HEK293T (cell line): ENCODE results near the gene ALK.

ENCODE experiments used
- CTCF ChIA-PET: fragments of 350-600 bp; formaldehyde crosslinking; extraction: SDS; loops from one replicate; lab custom pipeline; 2021; ENCODE audit warnings: antibody characterized with exemption, inconsistent platforms; lab: Yijun Ruan, JAX
- POLR2A ChIA-PET: fragments of 350-600 bp; formaldehyde crosslinking; extraction: SDS; loops from one replicate; lab custom pipeline; 2020; ENCODE audit warnings: antibody characterized with exemption, inconsistent platforms; lab: Yijun Ruan, JAX
- DNase-seq: peaks from one replicate; pipeline ENCODE4 v3.0.0; 2012; ENCODE audit warnings: mixed read lengths; ENCODE audit errors: extremely low spot score
- ARNT ChIP-seq: fragments of 450-650 bp; IDR thresholded peaks from 2 replicates; pipeline ENCODE4 v1.6.1; 2017; ENCODE audit warnings: mild to moderate bottlenecking
- BHLHE40 ChIP-seq: fragments of 450-650 bp; IDR thresholded peaks from 2 replicates; pipeline ENCODE4 v1.6.1; 2016; ENCODE audit warnings: mild to moderate bottlenecking, moderate library complexity, borderline replicate concordance
- CTBP1 ChIP-seq: fragments of 450-650 bp; IDR thresholded peaks from 2 replicates; pipeline ENCODE4 v1.6.1; 2016; ENCODE audit warnings: borderline replicate concordance
- ELF4 ChIP-seq: fragments of 450-650 bp; IDR thresholded peaks from 2 replicates; pipeline ENCODE4 v1.6.1; 2017; ENCODE audit warnings: antibody characterized with exemption
- FOXA1 ChIP-seq: fragments of 450-650 bp; IDR thresholded peaks from 2 replicates; pipeline ENCODE4 v1.6.1; 2016; ENCODE audit warnings: mild to moderate bottlenecking
- FOXK2 ChIP-seq: fragments of 450-650 bp; IDR thresholded peaks from 2 replicates; pipeline ENCODE4 v1.6.1; 2016; ENCODE audit warnings: mild to moderate bottlenecking
- FOXM1 ChIP-seq: fragments of 450-650 bp; IDR thresholded peaks from 2 replicates; pipeline ENCODE4 v1.6.1; 2017; ENCODE audit warnings: mild to moderate bottlenecking, borderline replicate concordance
- HDGF ChIP-seq: fragments of 450-650 bp; IDR thresholded peaks from 2 replicates; pipeline ENCODE4 v1.6.1; 2017; ENCODE audit warnings: antibody characterized with exemption, borderline replicate concordance
- L3MBTL2 ChIP-seq: fragments of 450-650 bp; conservative IDR thresholded peaks from 2 replicates; pipeline ENCODE4 v1.6.1; 2016; ENCODE audit warnings: mild to moderate bottlenecking
- LEF1 ChIP-seq: fragments of 450-650 bp; IDR thresholded peaks from 2 replicates; pipeline ENCODE4 v1.6.1; 2017; ENCODE audit warnings: mild to moderate bottlenecking, borderline replicate concordance
- NFRKB ChIP-seq: fragments of 450-650 bp; IDR thresholded peaks from 2 replicates; pipeline ENCODE4 v1.6.1; 2016; ENCODE audit warnings: mild to moderate bottlenecking, moderate library complexity
- PKNOX1 ChIP-seq: fragments of 450-650 bp; IDR thresholded peaks from 2 replicates; pipeline ENCODE4 v1.6.1; 2016
- SP1 ChIP-seq: fragments of 450-650 bp; IDR thresholded peaks from 2 replicates; pipeline ENCODE4 v1.6.1; 2017
- SUZ12 ChIP-seq: fragments of 450-650 bp; IDR thresholded peaks from 2 replicates; pipeline ENCODE4 v1.6.1; 2016; ENCODE audit warnings: mild to moderate bottlenecking
- TARDBP ChIP-seq: fragments of 450-650 bp; IDR thresholded peaks from 2 replicates; pipeline ENCODE4 v1.6.1; 2016
- ZNF384 ChIP-seq: fragments of 450-650 bp; IDR thresholded peaks from 2 replicates; pipeline ENCODE4 v1.6.1; 2016

Gene ALK

GRCh38 chr2:29587402-29588190 is 333.8 kb downstream of the ALK start:
- DNase-seq = no peak
- TF ChIP-seq PKNOX1 (no peak), LEF1 (no peak), FOXK2 (no peak), ZNF384 (no peak), SUZ12 (no peak), FOXM1 (no peak), NFRKB (no peak), BHLHE40 (no peak), CTBP1 (no peak), HDGF (no peak), L3MBTL2 (no peak), SP1 (no peak), FOXA1 (no peak), ARNT (no peak), TARDBP (no peak), ELF4 (no peak)
- ChIA-PET CTCF (no interaction called here), POLR2A (no interaction called here)

GRCh38 chr2:29586919-29587318 is 334.5 kb downstream of the ALK start:
- TF ChIP-seq HDGF = no peak
- TF ChIP-seq LEF1 = no peak
- no peak for TF ChIP-seq ELF4
- TF ChIP-seq SP1 = no peak
- no peak for TF ChIP-seq ARNT
- no peak for TF ChIP-seq PKNOX1
- TF ChIP-seq FOXM1 = no peak
- no peak for TF ChIP-seq TARDBP
- no peak for TF ChIP-seq FOXA1
- CTCF ChIA-PET = no interaction called here
- no peak for DNase-seq
- POLR2A ChIA-PET = no interaction called here

- no peak for DNase-seq
- ChIA-PET POLR2A (no interaction called here), CTCF (no interaction called here)
- no peak for TF ChIP-seq LEF1
- TF ChIP-seq ELF4 = no peak
- no peak for TF ChIP-seq FOXK2
- TF ChIP-seq ZNF384 = no peak
- TF ChIP-seq FOXM1 = no peak
- TF ChIP-seq PKNOX1 = no peak
- no peak for TF ChIP-seq HDGF
- no peak for TF ChIP-seq CTBP1
- no peak for TF ChIP-seq SP1
Measured at GRCh38 chr2:29583548-29584156, 337.7 kb downstream of the ALK start.

- CTCF ChIA-PET = no interaction called here
- POLR2A ChIA-PET = no interaction called here
- no peak for DNase-seq
- TF ChIP-seq FOXK2 (no peak), L3MBTL2 (no peak), ARNT (no peak), FOXM1 (no peak), SP1 (no peak), ZNF384 (no peak), LEF1 (no peak), NFRKB (no peak), CTBP1 (no peak), HDGF (no peak), TARDBP (no peak), PKNOX1 (no peak), SUZ12 (no peak)
Measured at GRCh38 chr2:29583104-29583503, 338.3 kb downstream of the ALK start.

GRCh38 chr2:29582062-29582461 is 339.3 kb downstream of the ALK start:
- CTCF ChIA-PET = no interaction called here
- DNase-seq = no peak
- TF ChIP-seq ELF4 = no peak
- no peak for TF ChIP-seq HDGF
- TF ChIP-seq L3MBTL2 = no peak
- no peak for TF ChIP-seq LEF1
- TF ChIP-seq TARDBP = no peak
- POLR2A ChIA-PET = no interaction called here

GRCh38 chr2:29580223-29580622 is 341.2 kb downstream of the ALK start:
- CTCF ChIA-PET = no interaction called here
- TF ChIP-seq HDGF (no peak), L3MBTL2 (no peak), ZNF384 (no peak), LEF1 (no peak), SP1 (no peak), ELF4 (no peak), NFRKB (no peak), SUZ12 (no peak), TARDBP (no peak), FOXA1 (no peak), PKNOX1 (no peak), CTBP1 (no peak), FOXK2 (no peak), BHLHE40 (no peak), ARNT (no peak), FOXM1 (no peak)
- POLR2A ChIA-PET = no interaction called here
- no peak for DNase-seq
